HCT116 (cell line): ENCODE results near the gene CATSPERE. TPM values are rescaled to one million over a fixed set of nuclear protein-coding genes. Genes with fewer than 3 reads are reported as not detected.

Source experiments
- ATAC-seq: fragments of 200-7000 bp; cut with Tn5 transposase; 2 replicates; pipeline ENCODE4 v1.9.1; 2020; ENCODE audit warnings: mild to moderate bottlenecking, moderate library complexity
- BruUV-seq: library from RNA; stranded (reverse); fragments of 400-500 nt; replicated peaks from 2 replicates; lab custom pipeline; 2021; lab: Mats Ljungman, UMichigan
- CTCF ChIA-PET: fragments of 300-600 bp; sonication (Branson Sonifier 250); formaldehyde crosslinking; loops from one replicate; lab custom pipeline; 2021; ENCODE audit warnings: antibody characterized with exemption; lab: Charles Lee
- POLR2A ChIA-PET: fragments of 300-600, 350-600 bp; sonication (Branson Sonifier 250); formaldehyde crosslinking; loops from one replicate; lab custom pipeline; 2021; ENCODE audit warnings: antibody characterized with exemption; lab: Charles Lee
- RAD21 ChIA-PET, 2 experiments: fragments of 300-600 bp; sonication (Branson Sonifier 250); formaldehyde crosslinking; loops; one replicate each; lab custom pipeline; 2023; ENCODE audit warnings: low total read pairs in 2 of 2; ENCODE audit not compliant: uncharacterized antibody in 2 of 2, unreplicated experiment in 2 of 2, low non-redundant PET in 1 of 2; lab: Charles Lee
- DNase-seq: peaks from one replicate; pipeline ENCODE4 v3.0.0-alpha.2; 2010; ENCODE audit warnings: low read depth, low spot score
- H2AFZ ChIP-seq: fragments of 200-600 bp; shearing (Covaris generic), sonication (generic); 2 replicates; pipeline ENCODE4 v1.6.1; 2017; ENCODE audit warnings: low read depth, mixed run types, mixed read lengths, antibody characterized with exemption, low read length; ENCODE audit not compliant: poor library complexity, severe bottlenecking
- H3K27ac ChIP-seq: 2 replicates; pipeline ENCODE4 v1.5.1; 2012; ENCODE audit warnings: low read depth, low read length
- H3K27me3 ChIP-seq: fragments of 200-600 bp; sonication (generic); 2 replicates; pipeline ENCODE4 v1.6.1; 2016; ENCODE audit warnings: mixed run types, low read length, mixed read lengths; ENCODE audit not compliant: insufficient read depth
- H3K36me3 ChIP-seq, 2 experiments: fragments of 200-500 bp in 1 of 2; fragments of 200-600 bp in 1 of 2; sonication (Bioruptor generic) in 1 of 2; sonication (generic) in 1 of 2; 2 replicates each; pipeline versions ENCODE4 v1.5.1 to v1.6.1; 2014 to 2016; ENCODE audit warnings: low read length in 2 of 2, inconsistent platforms in 1 of 2, mixed read lengths in 1 of 2, mixed run types in 1 of 2; ENCODE audit not compliant: insufficient read depth in 2 of 2, control insufficient read depth in 1 of 2
- H3K4me1 ChIP-seq, 2 experiments: fragments of 200-600 bp in 1 of 2; sonication (generic) in 1 of 2; 2 replicates each; pipeline versions ENCODE4 v1.5.1 to v1.6.1; 2012 to 2017; ENCODE audit warnings: low read length in 2 of 2, inconsistent platforms in 1 of 2, mild to moderate bottlenecking in 1 of 2, mixed read lengths in 1 of 2, mixed run types in 1 of 2, moderate library complexity in 1 of 2; ENCODE audit not compliant: insufficient read depth in 2 of 2, control insufficient read depth in 1 of 2
- H3K4me2 ChIP-seq: fragments of 200-600 bp; sonication (generic); 2 replicates; pipeline ENCODE4 v1.6.1; 2017; ENCODE audit warnings: mixed run types, low read length, mixed read lengths
- H3K4me3 ChIP-seq, 2 experiments: fragments of 200-600 bp in 1 of 2; sonication (generic) in 1 of 2; replicated peaks in 1 of 2; 2 replicates each; pipeline ENCODE4 v1.5.1; 2011 to 2016; ENCODE audit warnings: low read length in 2 of 2, control low read depth in 1 of 2, low read depth in 1 of 2, mild to moderate bottlenecking in 1 of 2, mixed read lengths in 1 of 2, mixed run types in 1 of 2
- H3K79me2 ChIP-seq: fragments of 200-600 bp; sonication (generic); 2 replicates; pipeline ENCODE4 v1.6.1; 2017; ENCODE audit warnings: mild to moderate bottlenecking, mixed run types, low read length, moderate library complexity, mixed read lengths; ENCODE audit not compliant: insufficient read depth
- H3K9ac ChIP-seq: fragments of 200-600 bp; sonication (generic); 2 replicates; pipeline ENCODE4 v1.6.1; 2016; ENCODE audit warnings: low read length, mixed read lengths
- H3K9me2 ChIP-seq: fragments of 200-600 bp; sonication (generic), shearing (Covaris generic); 2 replicates; pipeline ENCODE4 v1.6.1; 2017; ENCODE audit warnings: mixed run types, mild to moderate bottlenecking, moderate library complexity; ENCODE audit not compliant: insufficient read depth
- H3K9me3 ChIP-seq, 2 experiments: fragments of 200-500 bp in 1 of 2; fragments of 200-600 bp in 1 of 2; sonication (Bioruptor generic) in 1 of 2; sonication (generic) in 1 of 2; 2 replicates each; pipeline ENCODE4 v1.6.1; 2014 to 2017; ENCODE audit warnings: low read length in 2 of 2, mixed read lengths in 2 of 2, inconsistent platforms in 1 of 2, low read depth in 1 of 2, mild to moderate bottlenecking in 1 of 2, mixed run types in 1 of 2, moderate library complexity in 1 of 2; ENCODE audit not compliant: control insufficient read depth in 1 of 2, insufficient read depth in 1 of 2
- H4K20me1 ChIP-seq: fragments of 200-600 bp; sonication (generic), shearing (Covaris generic); 2 replicates; pipeline ENCODE4 v1.6.1; 2017; ENCODE audit warnings: mixed run types, mild to moderate bottlenecking, moderate library complexity; ENCODE audit not compliant: insufficient read depth
- CBX3 ChIP-seq: IDR thresholded peaks from 2 replicates; pipeline ENCODE4 v1.6.1; 2012; ENCODE audit warnings: low read depth
- CEBPB ChIP-seq: IDR thresholded peaks from 2 replicates; pipeline ENCODE4 v1.6.1; 2012; ENCODE audit warnings: low read depth
- EGR1 ChIP-seq: IDR thresholded peaks from 2 replicates; pipeline ENCODE4 v1.6.1; 2012; ENCODE audit warnings: low read depth
- ELF1 ChIP-seq: IDR thresholded peaks from 2 replicates; pipeline ENCODE4 v1.6.1; 2012; ENCODE audit warnings: low read depth, borderline replicate concordance
- EZH2 ChIP-seq: fragments of 200-600 bp; sonication (generic); IDR thresholded peaks from 2 replicates; pipeline ENCODE4 v1.6.1; 2017; ENCODE audit warnings: antibody characterized with exemption, mixed run types
- EZH2phosphoT487 ChIP-seq: fragments of 200-600 bp; IDR thresholded peaks from 2 replicates; pipeline ENCODE4 v1.6.1; 2018; ENCODE audit warnings: antibody characterized with exemption, borderline replicate concordance
- FOSL1 ChIP-seq: IDR thresholded peaks from 2 replicates; pipeline ENCODE4 v1.6.1; 2012; ENCODE audit warnings: low read depth
- JUND ChIP-seq: IDR thresholded peaks from 2 replicates; pipeline ENCODE4 v1.6.1; 2012
- POLR2AphosphoS5 ChIP-seq: IDR thresholded peaks from 2 replicates; pipeline ENCODE4 v1.6.1; 2011; ENCODE audit warnings: mild to moderate bottlenecking, low read depth, low read length, moderate library complexity
- SP1 ChIP-seq: IDR thresholded peaks from 2 replicates; pipeline ENCODE4 v1.6.1; 2012; ENCODE audit warnings: low read depth
- SRF ChIP-seq: IDR thresholded peaks from 2 replicates; pipeline ENCODE4 v1.6.1; 2012; ENCODE audit warnings: low read depth
- TCF7L2 ChIP-seq: IDR thresholded peaks from 2 replicates; pipeline ENCODE4 v1.7.0; 2011; ENCODE audit warnings: borderline replicate concordance, inconsistent platforms; ENCODE audit not compliant: insufficient read depth, insufficient read length; ENCODE audit errors: extremely low read depth
- YY1 ChIP-seq: IDR thresholded peaks from 2 replicates; pipeline ENCODE4 v1.6.1; 2011; ENCODE audit warnings: low read length, low read depth, moderate library complexity, mild to moderate bottlenecking; ENCODE audit not compliant: insufficient replicate concordance; ENCODE audit errors: extremely low read depth
- ZFX ChIP-seq: fragments of 450-650 bp; IDR thresholded peaks from 2 replicates; pipeline ENCODE4 v1.6.1; 2017
- ZNF274 ChIP-seq: fragments of 200-500 bp; sonication (Bioruptor generic); IDR thresholded peaks from 2 replicates; pipeline ENCODE4 v1.6.1; 2014; ENCODE audit warnings: mild to moderate bottlenecking, low read depth, low read length, inconsistent platforms
- intact Hi-C: fragments of 100-400 bp; cut with micrococcal nuclease; formaldehyde crosslinking; loops from 2 replicates; pipeline ENCODE4 v1.10.0; 2022
- total RNA-seq: library from RNA; stranded (reverse); gene quantifications from one replicate; pipeline ENCODE4 v1.2.1, GENCODE V29; 2021; ENCODE audit not compliant: unreplicated experiment
- TF ChIP-seq, protein P1 (sequence below): IDR thresholded peaks from 2 replicates; pipeline ENCODE4 v1.6.1; 2012
- TF ChIP-seq, protein P2 (sequence below): IDR thresholded peaks from 2 replicates; pipeline ENCODE4 v1.6.1; 2011; ENCODE audit warnings: mild to moderate bottlenecking, low read length, moderate library complexity; ENCODE audit not compliant: insufficient replicate concordance; ENCODE audit errors: extremely low read depth
- TF ChIP-seq, protein P3 (sequence below), 3 experiments: fragments of 200-600 bp in 1 of 3; sonication (generic) in 1 of 3; IDR thresholded peaks in 2 of 3; conservative IDR thresholded peaks in 1 of 3; 2 replicates each; pipeline ENCODE4 v1.5.1; 2012 to 2017; ENCODE audit warnings: low read depth in 2 of 3, low read length in 2 of 3, antibody characterized with exemption in 1 of 3, borderline replicate concordance in 1 of 3, control low read depth in 1 of 3, mild to moderate bottlenecking in 1 of 3, mixed read lengths in 1 of 3, mixed run types in 1 of 3, moderate library complexity in 1 of 3; ENCODE audit not compliant: insufficient read depth in 1 of 3
- TF ChIP-seq, protein P4 (sequence below): IDR thresholded peaks from 2 replicates; pipeline ENCODE4 v1.6.1; 2012
- TF ChIP-seq, protein P5 (sequence below): IDR thresholded peaks from 2 replicates; pipeline ENCODE4 v1.6.1; 2012; ENCODE audit warnings: low read depth

The CATSPERE gene
- total RNA-seq, 1 experiment from 2014 or later: 0.34 TPM

DNA sequence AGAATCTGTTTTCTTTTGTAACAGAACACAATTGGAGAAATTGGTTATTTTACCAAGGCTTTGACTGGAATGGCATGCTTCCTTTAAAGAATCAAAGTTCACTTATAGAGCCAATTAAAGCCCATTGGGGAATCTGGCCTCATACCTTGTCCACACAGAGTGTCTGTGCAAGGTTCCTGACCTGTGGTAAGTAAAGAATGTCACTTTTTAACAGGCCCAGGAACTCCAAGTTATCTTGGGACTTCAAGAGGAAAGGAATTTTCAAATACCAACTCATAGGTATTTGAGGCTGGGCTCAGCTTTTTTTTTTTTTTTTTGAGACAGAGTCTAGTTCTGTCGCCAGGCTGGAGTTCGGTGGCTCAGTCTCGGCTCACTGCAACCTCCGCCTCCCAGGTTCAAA lies 2.3 kb upstream of the CATSPERE start:
- H3K9ac ChIP-seq: no peak overlapping the region
- POLR2A ChIA-PET: no interaction called here

More for the DNA sequence above, 2.3 kb upstream of the CATSPERE start:
- H3K4me2 ChIP-seq: no peak overlapping the region
- no peak overlapping the region for H3K4me3 ChIP-seq
- RAD21 ChIA-PET: no interaction called here
- DNase-seq: no peak
- H3K27me3 ChIP-seq: no peaks in the 10 kb centered on the region
- H3K9me3 ChIP-seq: no peaks in the 10 kb centered on the region
- H4K20me1 ChIP-seq: no peaks in the 10 kb centered on the region
- H3K4me1 ChIP-seq: peaks cover 0 to 6% of the 10 kb centered on the region in 2 experiments; a peak in 1 of 4 replicates
- no TSS peak for BruUV-seq
- H3K27ac ChIP-seq: no peak overlapping the region
- H3K79me2 ChIP-seq: no peaks in the 10 kb centered on the region
- no peak for ATAC-seq
- no peaks in the 10 kb centered on the region for H3K9me2 ChIP-seq
- no peak overlapping the region for H2AFZ ChIP-seq
- CTCF ChIA-PET: no interaction called here
- intact Hi-C loops: loop anchor here (10.0 kb wide), 1 partner anchor 336 kb away; no protein-coding TSS in a partner anchor
- TF ChIP-seq, protein P1, sequence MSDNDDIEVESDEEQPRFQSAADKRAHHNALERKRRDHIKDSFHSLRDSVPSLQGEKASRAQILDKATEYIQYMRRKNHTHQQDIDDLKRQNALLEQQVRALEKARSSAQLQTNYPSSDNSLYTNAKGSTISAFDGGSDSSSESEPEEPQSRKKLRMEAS: no peak
- TF ChIP-seq, protein P2, sequence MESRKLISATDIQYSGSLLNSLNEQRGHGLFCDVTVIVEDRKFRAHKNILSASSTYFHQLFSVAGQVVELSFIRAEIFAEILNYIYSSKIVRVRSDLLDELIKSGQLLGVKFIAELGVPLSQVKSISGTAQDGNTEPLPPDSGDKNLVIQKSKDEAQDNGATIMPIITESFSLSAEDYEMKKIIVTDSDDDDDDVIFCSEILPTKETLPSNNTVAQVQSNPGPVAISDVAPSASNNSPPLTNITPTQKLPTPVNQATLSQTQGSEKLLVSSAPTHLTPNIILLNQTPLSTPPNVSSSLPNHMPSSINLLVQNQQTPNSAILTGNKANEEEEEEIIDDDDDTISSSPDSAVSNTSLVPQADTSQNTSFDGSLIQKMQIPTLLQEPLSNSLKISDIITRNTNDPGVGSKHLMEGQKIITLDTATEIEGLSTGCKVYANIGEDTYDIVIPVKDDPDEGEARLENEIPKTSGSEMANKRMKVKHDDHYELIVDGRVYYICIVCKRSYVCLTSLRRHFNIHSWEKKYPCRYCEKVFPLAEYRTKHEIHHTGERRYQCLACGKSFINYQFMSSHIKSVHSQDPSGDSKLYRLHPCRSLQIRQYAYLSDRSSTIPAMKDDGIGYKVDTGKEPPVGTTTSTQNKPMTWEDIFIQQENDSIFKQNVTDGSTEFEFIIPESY: no peak
- TF ChIP-seq, protein P3, sequence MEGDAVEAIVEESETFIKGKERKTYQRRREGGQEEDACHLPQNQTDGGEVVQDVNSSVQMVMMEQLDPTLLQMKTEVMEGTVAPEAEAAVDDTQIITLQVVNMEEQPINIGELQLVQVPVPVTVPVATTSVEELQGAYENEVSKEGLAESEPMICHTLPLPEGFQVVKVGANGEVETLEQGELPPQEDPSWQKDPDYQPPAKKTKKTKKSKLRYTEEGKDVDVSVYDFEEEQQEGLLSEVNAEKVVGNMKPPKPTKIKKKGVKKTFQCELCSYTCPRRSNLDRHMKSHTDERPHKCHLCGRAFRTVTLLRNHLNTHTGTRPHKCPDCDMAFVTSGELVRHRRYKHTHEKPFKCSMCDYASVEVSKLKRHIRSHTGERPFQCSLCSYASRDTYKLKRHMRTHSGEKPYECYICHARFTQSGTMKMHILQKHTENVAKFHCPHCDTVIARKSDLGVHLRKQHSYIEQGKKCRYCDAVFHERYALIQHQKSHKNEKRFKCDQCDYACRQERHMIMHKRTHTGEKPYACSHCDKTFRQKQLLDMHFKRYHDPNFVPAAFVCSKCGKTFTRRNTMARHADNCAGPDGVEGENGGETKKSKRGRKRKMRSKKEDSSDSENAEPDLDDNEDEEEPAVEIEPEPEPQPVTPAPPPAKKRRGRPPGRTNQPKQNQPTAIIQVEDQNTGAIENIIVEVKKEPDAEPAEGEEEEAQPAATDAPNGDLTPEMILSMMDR (IDR thresholded peaks at IDR 0.05 in 2 of 3, conservative IDR thresholded peaks at IDR 0.05 in 1 of 3; ENCODE audit: borderline replicate concordance in 1 of 3, insufficient read depth in 1 of 3, low read depth in 2 of 3, low read length in 2 of 3): no peak
- no peak for TF ChIP-seq EZH2phosphoT487
- no peak for TF ChIP-seq CEBPB
- no peak for TF ChIP-seq EZH2
- TF ChIP-seq ELF1: no peak
- no peak for TF ChIP-seq FOSL1
- TF ChIP-seq YY1: no peak
- no peak for TF ChIP-seq SRF
- no peak for TF ChIP-seq POLR2AphosphoS5
- TF ChIP-seq CBX3: no peak
- no peak for TF ChIP-seq ZFX
- TF ChIP-seq SP1: no peak
- no peak for TF ChIP-seq JUND
- TF ChIP-seq, protein P4, sequence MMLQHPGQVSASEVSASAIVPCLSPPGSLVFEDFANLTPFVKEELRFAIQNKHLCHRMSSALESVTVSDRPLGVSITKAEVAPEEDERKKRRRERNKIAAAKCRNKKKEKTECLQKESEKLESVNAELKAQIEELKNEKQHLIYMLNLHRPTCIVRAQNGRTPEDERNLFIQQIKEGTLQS: no peak
- TF ChIP-seq EGR1: no peak
- no peak for TF ChIP-seq ZNF274
- TF ChIP-seq, protein P5, sequence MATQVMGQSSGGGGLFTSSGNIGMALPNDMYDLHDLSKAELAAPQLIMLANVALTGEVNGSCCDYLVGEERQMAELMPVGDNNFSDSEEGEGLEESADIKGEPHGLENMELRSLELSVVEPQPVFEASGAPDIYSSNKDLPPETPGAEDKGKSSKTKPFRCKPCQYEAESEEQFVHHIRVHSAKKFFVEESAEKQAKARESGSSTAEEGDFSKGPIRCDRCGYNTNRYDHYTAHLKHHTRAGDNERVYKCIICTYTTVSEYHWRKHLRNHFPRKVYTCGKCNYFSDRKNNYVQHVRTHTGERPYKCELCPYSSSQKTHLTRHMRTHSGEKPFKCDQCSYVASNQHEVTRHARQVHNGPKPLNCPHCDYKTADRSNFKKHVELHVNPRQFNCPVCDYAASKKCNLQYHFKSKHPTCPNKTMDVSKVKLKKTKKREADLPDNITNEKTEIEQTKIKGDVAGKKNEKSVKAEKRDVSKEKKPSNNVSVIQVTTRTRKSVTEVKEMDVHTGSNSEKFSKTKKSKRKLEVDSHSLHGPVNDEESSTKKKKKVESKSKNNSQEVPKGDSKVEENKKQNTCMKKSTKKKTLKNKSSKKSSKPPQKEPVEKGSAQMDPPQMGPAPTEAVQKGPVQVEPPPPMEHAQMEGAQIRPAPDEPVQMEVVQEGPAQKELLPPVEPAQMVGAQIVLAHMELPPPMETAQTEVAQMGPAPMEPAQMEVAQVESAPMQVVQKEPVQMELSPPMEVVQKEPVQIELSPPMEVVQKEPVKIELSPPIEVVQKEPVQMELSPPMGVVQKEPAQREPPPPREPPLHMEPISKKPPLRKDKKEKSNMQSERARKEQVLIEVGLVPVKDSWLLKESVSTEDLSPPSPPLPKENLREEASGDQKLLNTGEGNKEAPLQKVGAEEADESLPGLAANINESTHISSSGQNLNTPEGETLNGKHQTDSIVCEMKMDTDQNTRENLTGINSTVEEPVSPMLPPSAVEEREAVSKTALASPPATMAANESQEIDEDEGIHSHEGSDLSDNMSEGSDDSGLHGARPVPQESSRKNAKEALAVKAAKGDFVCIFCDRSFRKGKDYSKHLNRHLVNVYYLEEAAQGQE: no peak
- no peak for TF ChIP-seq TCF7L2
- H3K36me3 ChIP-seq: no peaks in the 10 kb centered on the region
